ENCODE data around the gene HLA-DRA. TPM values are rescaled to one million over a fixed set of nuclear protein-coding genes. Genes with fewer than 3 reads are reported as not detected.

Gene HLA-DRA
- total RNA-seq = 10 to 100 TPM; 14.2 to 37.3 (median 18.4) TPM

GRCh38 chr6:32439602-32440214 is at the start of gene HLA-DRA:
Gene HLA-DRA, plus strand, starts transcription at chr6:32439887. Its CDS starts 64 bp downstream, at chr6:32439951.
- DNase-seq = no peak
- no peaks in the 10 kb centered on the region for H3K36me3 Mint-ChIP-seq (ENCODE audit: insufficient read depth)
- peaks cover 12% of the 10 kb centered on the region for H3K4me1 Mint-ChIP-seq (ENCODE audit: low read depth)
- peak; percentile 75 to 87 for ATAC-seq
- H3K9me3 Mint-ChIP-seq = no peaks in the 10 kb centered on the region
- H3K4me3 Mint-ChIP-seq = peak within 1 kb of the TSS; percentile 83
- H3K27me3 Mint-ChIP-seq (ENCODE audit: low read depth) = peaks cover 18% of the 10 kb centered on the region

GRCh38 chr6:32391505-32391904 is 48.2 kb upstream of the HLA-DRA start:
- H3K4me1 Mint-ChIP-seq (ENCODE audit: low read depth) = no peaks in the 10 kb centered on the region
- H3K9me3 Mint-ChIP-seq = no peaks in the 10 kb centered on the region
- DNase-seq (no peak), ATAC-seq (no peak)
- H3K4me3 Mint-ChIP-seq = no peak overlapping the region
- no peaks in the 10 kb centered on the region for H3K36me3 Mint-ChIP-seq (ENCODE audit: insufficient read depth)
- peaks cover 48% of the 10 kb centered on the region for H3K27me3 Mint-ChIP-seq (ENCODE audit: low read depth)

- Mint-ChIP-seq H3K4me1 (ENCODE audit: low read depth) (no peaks in the 10 kb centered on the region), H3K4me3 (no peak overlapping the region), H3K27me3 (ENCODE audit: low read depth) (peaks cover 35% of the 10 kb centered on the region), H3K36me3 (ENCODE audit: insufficient read depth) (no peaks in the 10 kb centered on the region), H3K9me3 (no peaks in the 10 kb centered on the region)
- DNase-seq = no peak
- no peak for ATAC-seq
Measured at GRCh38 chr6:32393665-32394420, 45.8 kb upstream of the HLA-DRA start.

- DNase-seq (no peak), ATAC-seq (no peak)
- Mint-ChIP-seq H3K4me3 (no peak overlapping the region), H3K27me3 (ENCODE audit: low read depth) (peaks cover 26% of the 10 kb centered on the region), H3K36me3 (ENCODE audit: insufficient read depth) (no peaks in the 10 kb centered on the region), H3K4me1 (ENCODE audit: low read depth) (no peaks in the 10 kb centered on the region), H3K9me3 (no peaks in the 10 kb centered on the region)
Measured at GRCh38 chr6:32396028-32396427, 43.7 kb upstream of the HLA-DRA start.

DNA sequence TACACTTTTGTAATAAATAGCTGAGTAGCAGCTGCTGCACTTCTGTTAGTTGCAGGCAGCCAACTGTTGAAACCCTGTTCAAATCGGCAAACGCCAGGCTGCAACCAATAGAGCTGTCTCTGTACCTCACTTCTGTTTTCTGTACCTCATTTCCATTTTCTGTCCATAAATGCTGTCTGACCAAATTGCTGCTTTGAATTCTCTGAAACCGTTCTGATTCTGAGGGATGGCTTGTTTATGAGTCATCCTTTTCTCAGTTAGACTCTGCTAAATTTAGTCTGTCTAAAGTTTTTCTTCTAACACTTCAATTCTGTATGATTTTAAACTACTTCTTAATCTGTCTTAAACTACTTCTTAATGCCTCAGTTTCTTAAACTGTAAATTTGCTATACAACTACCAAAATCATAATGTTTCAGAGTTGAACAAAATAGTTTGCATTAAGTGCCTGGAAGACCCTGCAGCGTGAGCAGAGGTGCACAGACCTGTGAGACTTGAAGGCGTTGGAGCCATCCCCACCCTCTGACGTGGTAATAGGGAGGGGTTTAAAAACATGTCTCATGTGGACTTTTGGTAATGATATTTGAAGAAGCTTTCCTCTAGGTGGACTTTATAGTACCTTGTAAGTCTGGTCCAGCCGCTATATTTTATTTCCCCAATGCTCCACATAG is 42.3 kb upstream of the HLA-DRA start:
- no peaks in the 10 kb centered on the region for H3K9me3 Mint-ChIP-seq
- H3K36me3 Mint-ChIP-seq (ENCODE audit: insufficient read depth) = no peaks in the 10 kb centered on the region
- no peaks in the 10 kb centered on the region for H3K4me1 Mint-ChIP-seq (ENCODE audit: low read depth)
- H3K4me3 Mint-ChIP-seq = no peak overlapping the region
- peaks cover 31% of the 10 kb centered on the region for H3K27me3 Mint-ChIP-seq (ENCODE audit: low read depth)
- DNase-seq (no peak), ATAC-seq (peak in 1 of 2 donors; percentile 28)

GRCh38 chr6:32401284-32401963 is 38.3 kb upstream of the HLA-DRA start:
- Mint-ChIP-seq H3K27me3 (ENCODE audit: low read depth) (peaks cover 38% of the 10 kb centered on the region), H3K9me3 (no peaks in the 10 kb centered on the region)
- DNase-seq = no peak

GRCh38 chr6:32402812-32403211 is 36.9 kb upstream of the HLA-DRA start:
- Mint-ChIP-seq H3K36me3 (ENCODE audit: insufficient read depth) (no peaks in the 10 kb centered on the region), H3K27me3 (ENCODE audit: low read depth) (peaks cover 50% of the 10 kb centered on the region), H3K9me3 (no peaks in the 10 kb centered on the region), H3K4me3 (no peak overlapping the region), H3K4me1 (ENCODE audit: low read depth) (no peaks in the 10 kb centered on the region)
- ATAC-seq (no peak), DNase-seq (no peak)

More at GRCh38 chr6:32401284-32401963, 38.3 kb upstream of the HLA-DRA start:
- H3K4me3 Mint-ChIP-seq = no peak overlapping the region
- no peaks in the 10 kb centered on the region for H3K4me1 Mint-ChIP-seq (ENCODE audit: low read depth)
- H3K36me3 Mint-ChIP-seq (ENCODE audit: insufficient read depth) = no peaks in the 10 kb centered on the region
- no peak for ATAC-seq

GRCh38 chr6:32405656-32406055 is 34.0 kb upstream of the HLA-DRA start:
- ATAC-seq (no peak), DNase-seq (no peak)
- H3K4me1 Mint-ChIP-seq (ENCODE audit: low read depth) = no peaks in the 10 kb centered on the region
- H3K9me3 Mint-ChIP-seq = no peaks in the 10 kb centered on the region
- no peaks in the 10 kb centered on the region for H3K36me3 Mint-ChIP-seq (ENCODE audit: insufficient read depth)
- no peak overlapping the region for H3K4me3 Mint-ChIP-seq
- H3K27me3 Mint-ChIP-seq (ENCODE audit: low read depth) = peaks cover 48% of the 10 kb centered on the region

DNA sequence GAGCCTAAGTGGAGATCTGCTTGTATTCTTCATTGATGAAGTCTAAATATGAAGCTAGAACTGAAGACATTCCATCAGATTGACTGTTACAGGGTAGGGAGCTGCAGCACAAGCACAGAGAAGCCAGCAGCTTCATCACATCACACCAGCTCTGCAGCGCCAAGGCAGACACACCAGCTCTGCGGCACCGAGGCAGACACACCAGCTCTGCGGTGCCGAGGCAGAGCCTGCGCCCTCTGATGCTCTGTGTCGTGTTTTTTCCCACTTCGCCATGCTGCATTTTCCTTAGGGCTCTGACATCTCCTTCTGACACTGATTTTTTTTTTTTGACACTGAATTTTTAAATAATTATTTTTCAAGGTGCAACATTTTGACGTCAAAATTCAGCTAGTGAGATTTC is 33.5 kb upstream of the HLA-DRA start:
- no peak for ATAC-seq
- Mint-ChIP-seq H3K9me3 (no peaks in the 10 kb centered on the region), H3K27me3 (ENCODE audit: low read depth) (peaks cover 47% of the 10 kb centered on the region), H3K4me3 (no peak overlapping the region), H3K4me1 (ENCODE audit: low read depth) (no peaks in the 10 kb centered on the region), H3K36me3 (ENCODE audit: insufficient read depth) (no peaks in the 10 kb centered on the region)
- DNase-seq = no peak

- no peaks in the 10 kb centered on the region for H3K36me3 Mint-ChIP-seq (ENCODE audit: insufficient read depth)
- peaks cover 45% of the 10 kb centered on the region for H3K27me3 Mint-ChIP-seq (ENCODE audit: low read depth)
- H3K4me3 Mint-ChIP-seq = no peak within 1 kb of the TSS
- ATAC-seq (no peak), DNase-seq (no peak)
- no peaks in the 10 kb centered on the region for H3K9me3 Mint-ChIP-seq
- H3K4me1 Mint-ChIP-seq (ENCODE audit: low read depth) = no peaks in the 10 kb centered on the region
Measured at GRCh38 chr6:32406857-32407256, 32.8 kb upstream of the HLA-DRA start, which contains the start of gene BTNL2. Gene BTNL2, minus strand, starts transcription at chr6:32407181. Its CDS starts 58 bp downstream, at chr6:32407123.

- H3K9me3 Mint-ChIP-seq = no peaks in the 10 kb centered on the region
- H3K4me3 Mint-ChIP-seq = no peak overlapping the region
- ATAC-seq (no peak), DNase-seq (no peak)
- peaks cover 6% of the 10 kb centered on the region for H3K4me1 Mint-ChIP-seq (ENCODE audit: low read depth)
- H3K27me3 Mint-ChIP-seq (ENCODE audit: low read depth) = peaks cover 50% of the 10 kb centered on the region
- H3K36me3 Mint-ChIP-seq (ENCODE audit: insufficient read depth) = no peaks in the 10 kb centered on the region
Measured at GRCh38 chr6:32410906-32411305, 28.8 kb upstream of the HLA-DRA start.

GRCh38 chr6:32411566-32412327 is 27.9 kb upstream of the HLA-DRA start:
- Mint-ChIP-seq H3K4me1 (ENCODE audit: low read depth) (peaks cover 6% of the 10 kb centered on the region), H3K36me3 (ENCODE audit: insufficient read depth) (no peaks in the 10 kb centered on the region), H3K4me3 (no peak overlapping the region), H3K9me3 (no peaks in the 10 kb centered on the region), H3K27me3 (ENCODE audit: low read depth) (peaks cover 48% of the 10 kb centered on the region)
- ATAC-seq (no peak), DNase-seq (no peak)

GRCh38 chr6:32413427-32414047 is 26.1 kb upstream of the HLA-DRA start:
- Mint-ChIP-seq H3K4me1 (ENCODE audit: low read depth) (peaks cover 6% of the 10 kb centered on the region), H3K27me3 (ENCODE audit: low read depth) (peaks cover 39% of the 10 kb centered on the region), H3K36me3 (ENCODE audit: insufficient read depth) (no peaks in the 10 kb centered on the region), H3K9me3 (no peaks in the 10 kb centered on the region), H3K4me3 (no peak overlapping the region)
- DNase-seq (peak; percentile 85), ATAC-seq (peak; percentile 84 to 86)

Measured in activated T-cell treated with anti-CD3 and anti-CD28 coated beads, Interleukin-2, amount 50 U/mL, for 4 hours (primary cell).